SIG-M5 treated with dmso at 0.1 percent for 504 hours (cell line): Measurements from ENCODE around the gene PDZD2.

Source experiments
- DNase-seq: peaks from one replicate; lab custom pipeline; 2025; ENCODE audit not compliant: unreplicated experiment; lab: John Stamatoyannopoulos, UW

PDZD2 gene

GRCh38 chr5:32156635-32157034 is 517.7 kb downstream of the PDZD2 start:
- no peak for DNase-seq

DNA sequence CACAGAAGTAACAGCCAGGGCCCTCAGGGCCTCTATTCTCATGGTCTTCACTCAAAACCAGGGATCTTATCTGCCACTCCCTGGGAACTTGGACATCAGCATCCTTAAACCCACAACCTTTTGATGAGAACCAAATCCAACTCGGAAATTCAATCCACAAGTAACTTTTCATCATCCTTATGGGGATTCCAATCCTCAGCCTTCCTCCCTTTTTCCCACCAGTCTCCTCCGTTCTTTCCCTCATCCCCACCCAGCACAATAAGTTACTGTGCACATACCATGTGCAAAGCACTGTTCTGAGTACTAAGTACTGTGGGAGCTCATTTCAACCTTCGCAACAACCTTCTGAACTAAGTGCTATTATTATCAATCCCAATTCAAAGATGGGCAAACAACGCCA is 518.1 kb downstream of the PDZD2 start:
- DNase-seq = no peak

GRCh38 chr5:32158679-32158975 is 519.7 kb downstream of the PDZD2 start:
- no peak for DNase-seq

GRCh38 chr5:32159328-32160072 is 520.6 kb downstream of the PDZD2 start:
- no peak for DNase-seq

- no peak for DNase-seq
Observed at GRCh38 chr5:32160228-32160627, 521.3 kb downstream of the PDZD2 start.
